Measurements from ENCODE around the gene EFL1.

DNA sequence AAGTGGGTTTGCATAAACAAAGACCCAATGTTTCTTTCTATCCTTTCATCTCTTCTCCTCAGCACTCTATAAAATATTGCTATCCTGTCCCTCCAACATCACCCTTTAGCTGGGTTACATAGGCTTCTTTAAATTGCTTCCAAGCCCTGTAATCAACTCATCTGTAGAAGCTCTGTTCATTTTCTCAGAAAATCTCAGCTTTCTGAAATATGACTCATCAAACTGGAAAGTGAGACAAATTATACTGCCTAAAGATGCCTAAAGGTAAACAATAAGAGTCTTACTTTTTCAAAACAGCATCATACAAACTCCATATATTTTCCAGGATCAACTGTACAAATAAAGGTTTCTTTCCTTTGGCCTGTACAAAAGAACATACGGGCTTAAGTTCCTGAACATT lies 33.8 kb downstream of the EFL1 start:
- TF ChIP-seq, protein P1, sequence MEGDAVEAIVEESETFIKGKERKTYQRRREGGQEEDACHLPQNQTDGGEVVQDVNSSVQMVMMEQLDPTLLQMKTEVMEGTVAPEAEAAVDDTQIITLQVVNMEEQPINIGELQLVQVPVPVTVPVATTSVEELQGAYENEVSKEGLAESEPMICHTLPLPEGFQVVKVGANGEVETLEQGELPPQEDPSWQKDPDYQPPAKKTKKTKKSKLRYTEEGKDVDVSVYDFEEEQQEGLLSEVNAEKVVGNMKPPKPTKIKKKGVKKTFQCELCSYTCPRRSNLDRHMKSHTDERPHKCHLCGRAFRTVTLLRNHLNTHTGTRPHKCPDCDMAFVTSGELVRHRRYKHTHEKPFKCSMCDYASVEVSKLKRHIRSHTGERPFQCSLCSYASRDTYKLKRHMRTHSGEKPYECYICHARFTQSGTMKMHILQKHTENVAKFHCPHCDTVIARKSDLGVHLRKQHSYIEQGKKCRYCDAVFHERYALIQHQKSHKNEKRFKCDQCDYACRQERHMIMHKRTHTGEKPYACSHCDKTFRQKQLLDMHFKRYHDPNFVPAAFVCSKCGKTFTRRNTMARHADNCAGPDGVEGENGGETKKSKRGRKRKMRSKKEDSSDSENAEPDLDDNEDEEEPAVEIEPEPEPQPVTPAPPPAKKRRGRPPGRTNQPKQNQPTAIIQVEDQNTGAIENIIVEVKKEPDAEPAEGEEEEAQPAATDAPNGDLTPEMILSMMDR (IDR thresholded peaks at IDR 0.05; ENCODE audit: low read length), result no peak
- TF ChIP-seq EZH2 (IDR thresholded peaks at IDR 0.05; ENCODE audit: borderline replicate concordance, low read length), result no peak

Data from OCI-LY1 (cell line).